ENCODE measurements around the gene FXYD7.

Gene FXYD7

GRCh38 chr19:35161434-35161743 lies 18.3 kb downstream of the FXYD7 start:
- Histone ChIP-seq H3K4me3 (replicated peaks; ENCODE audit: insufficient read depth, low read length) (no peak overlapping the region), H3K27ac (replicated peaks) (no peak overlapping the region), H3K27me3 (ENCODE audit: insufficient read depth, poor library complexity, severe bottlenecking) (no peaks in the 10 kb centered on the region)
- DNase-seq (ENCODE audit: low read depth in 1 of 2, low spot score in 1 of 2) = no peak
- no peak for TF ChIP-seq POLR2AphosphoS5 (IDR thresholded peaks at IDR 0.05; ENCODE audit: low read depth)
- no peak for TF ChIP-seq CTCF (IDR thresholded peaks at IDR 0.05; ENCODE audit: insufficient read depth, low read length)
- TF ChIP-seq SPI1 (IDR thresholded peaks at IDR 0.05; ENCODE audit: borderline replicate concordance, low read depth) = no peak
- no peak for TF ChIP-seq REST (IDR thresholded peaks at IDR 0.05; ENCODE audit: insufficient replicate concordance, low read depth)
- no peak for TF ChIP-seq GABPA (IDR thresholded peaks at IDR 0.05; ENCODE audit: low read depth)

GRCh38 chr19:35162471-35163326 lies 19.6 kb downstream of the FXYD7 start:
- TF ChIP-seq REST (IDR thresholded peaks at IDR 0.05; ENCODE audit: insufficient replicate concordance, low read depth) (no peak), GABPA (IDR thresholded peaks at IDR 0.05; ENCODE audit: low read depth) (no peak), CTCF (IDR thresholded peaks at IDR 0.05; ENCODE audit: insufficient read depth, low read length) (no peak), SPI1 (IDR thresholded peaks at IDR 0.05; ENCODE audit: borderline replicate concordance, low read depth) (no peak), POLR2AphosphoS5 (IDR thresholded peaks at IDR 0.05; ENCODE audit: low read depth) (no peak)
- H3K27ac ChIP-seq (replicated peaks) = no peak overlapping the region
- H3K27me3 ChIP-seq (ENCODE audit: insufficient read depth, poor library complexity, severe bottlenecking) = no peaks in the 10 kb centered on the region
- H3K4me3 ChIP-seq (replicated peaks; ENCODE audit: insufficient read depth, low read length) = no peak overlapping the region
- no peak for DNase-seq (ENCODE audit: low read depth in 1 of 2, low spot score in 1 of 2)

GRCh38 chr19:35164418-35164817 lies 21.4 kb downstream of the FXYD7 start:
- no peak for TF ChIP-seq CTCF (IDR thresholded peaks at IDR 0.05; ENCODE audit: insufficient read depth, low read length)
- TF ChIP-seq POLR2AphosphoS5 (IDR thresholded peaks at IDR 0.05; ENCODE audit: low read depth) = no peak
- no peak for TF ChIP-seq GABPA (IDR thresholded peaks at IDR 0.05; ENCODE audit: low read depth)
- TF ChIP-seq REST (IDR thresholded peaks at IDR 0.05; ENCODE audit: insufficient replicate concordance, low read depth) = no peak
- no peak for TF ChIP-seq SPI1 (IDR thresholded peaks at IDR 0.05; ENCODE audit: borderline replicate concordance, low read depth)
- no peak for DNase-seq (ENCODE audit: low read depth in 1 of 2, low spot score in 1 of 2)
- Histone ChIP-seq H3K27ac (replicated peaks) (no peak overlapping the region), H3K27me3 (ENCODE audit: insufficient read depth, poor library complexity, severe bottlenecking) (no peaks in the 10 kb centered on the region), H3K4me3 (replicated peaks; ENCODE audit: insufficient read depth, low read length) (no peak overlapping the region)
